CD4-positive, CD25-positive, alpha-beta regulatory T cell (primary cell): ENCODE measurements around the gene MRAP. TPM values are rescaled to one million over a fixed set of nuclear protein-coding genes. Genes with fewer than 3 reads are reported as not detected.
"Not testable (repeated sequence)": the region's sequence is repeated elsewhere in the genome, so short reads cannot be mapped to it uniquely, and the experiment has no call there.

Source experiments
- ATAC-seq, 2 donors: fragments of 150-1000 bp; cut with Tn5 transposase; one replicate each; pipeline ENCODE4 v1.10.0; 2021; ENCODE audit warnings: low read depth in 2 of 2, moderate number of reproducible peaks in 2 of 2, moderate library complexity in 1 of 2
- DNase-seq, 3 donors: peaks; one replicate each; pipeline versions ENCODE4 v3.0.0 to v3.0.0-alpha.2; 2012 to 2022; ENCODE audit warnings: mixed read lengths in 1 of 3
- H3K27ac ChIP-seq: one replicate; pipeline ENCODE4 v1.7.0; 2013; ENCODE audit warnings: mild to moderate bottlenecking, low read length; ENCODE audit not compliant: insufficient read depth, poor library complexity, severe bottlenecking
- H3K27me3 ChIP-seq: one replicate; pipeline ENCODE4 v1.7.0; 2013; ENCODE audit warnings: low read length; ENCODE audit not compliant: control insufficient read depth, insufficient read depth
- H3K36me3 ChIP-seq: one replicate; pipeline ENCODE4 v1.7.0; 2013; ENCODE audit warnings: mild to moderate bottlenecking, low read length, moderate library complexity; ENCODE audit not compliant: control insufficient read depth, insufficient read depth
- H3K4me1 ChIP-seq: 2 replicates; pipeline ENCODE4 v1.7.0; 2013; ENCODE audit warnings: mild to moderate bottlenecking, low read length; ENCODE audit not compliant: insufficient read depth, control insufficient read depth, poor library complexity, severe bottlenecking
- H3K4me3 ChIP-seq: one replicate; pipeline ENCODE4 v1.7.0; 2013; ENCODE audit warnings: low read depth, mild to moderate bottlenecking, low read length, moderate library complexity
- H3K9me3 ChIP-seq, 2 experiments: 1 replicate in 1 of 2; 2 replicates in 1 of 2; pipeline ENCODE4 v1.7.0; 2013; ENCODE audit warnings: low read length in 2 of 2, mild to moderate bottlenecking in 1 of 2, moderate library complexity in 1 of 2; ENCODE audit not compliant: control insufficient read depth in 2 of 2
- H3K27ac Mint-ChIP-seq, 3 donors: one replicate each; pipeline ENCODE4 v1.8.0; 2020 to 2022; ENCODE audit warnings: mild to moderate bottlenecking in 3 of 3, mixed read lengths in 3 of 3, moderate library complexity in 2 of 3
- H3K27me3 Mint-ChIP-seq: one replicate; pipeline ENCODE4 v1.8.0; 2022; ENCODE audit warnings: mild to moderate bottlenecking, mixed read lengths
- H3K36me3 Mint-ChIP-seq: one replicate; pipeline ENCODE4 v1.8.0; 2020; ENCODE audit warnings: mixed read lengths
- H3K4me1 Mint-ChIP-seq, 4 donors: one replicate each; pipeline ENCODE4 v1.8.0; 2020 to 2022; ENCODE audit warnings: mixed read lengths in 4 of 4, mild to moderate bottlenecking in 1 of 4
- H3K4me3 Mint-ChIP-seq, 4 donors: one replicate each; pipeline ENCODE4 v1.8.0; 2020 to 2022; ENCODE audit warnings: mild to moderate bottlenecking in 4 of 4, mixed read lengths in 4 of 4, moderate library complexity in 3 of 4
- H3K9me3 Mint-ChIP-seq, 7 donors: one replicate each; pipeline ENCODE4 v1.8.0; 2020 to 2022; ENCODE audit warnings: mixed read lengths in 7 of 7, mild to moderate bottlenecking in 3 of 7, moderate library complexity in 2 of 7
- polyA plus RNA-seq, 4 donors: library from polyadenylated mRNA; unstranded; fragments of 300-500 nt; fragmentation: Illumina TruSeq; gene quantifications; one replicate each; pipeline ENCODE4 v1.2.3, GENCODE V29; 2021
- total RNA-seq: library from RNA; stranded (reverse); gene quantifications from one replicate; pipeline ENCODE4 v1.2.3, GENCODE V29; 2022

MRAP gene
- total and polyA plus RNA-seq, 5 donors from 2014 or later: not detected

DNA sequence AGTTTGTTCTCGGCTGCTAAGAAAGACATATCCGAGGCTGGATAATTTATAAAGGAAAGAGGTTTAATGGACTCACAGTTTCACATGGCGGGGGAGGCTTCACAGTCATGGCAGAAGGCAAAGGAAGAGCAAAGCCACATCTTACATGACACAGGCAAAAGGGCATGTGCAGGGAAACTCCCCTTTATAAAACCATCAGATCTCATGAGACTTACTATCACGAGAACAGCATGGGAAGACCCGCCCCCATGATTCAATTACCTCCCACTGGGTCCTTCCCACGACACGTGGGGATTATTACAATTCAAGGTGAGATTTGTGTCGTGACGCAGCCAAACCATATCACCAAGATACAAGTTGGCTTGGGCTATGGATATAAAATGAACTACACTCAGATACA, 12.3 kb downstream of the MRAP start:
- not testable (repeated sequence) for H3K4me3 ChIP-seq, H3K9me3 Mint-ChIP-seq, H3K27ac ChIP-seq, ATAC-seq, H3K27me3 ChIP-seq, H3K27me3 Mint-ChIP-seq, DNase-seq, H3K4me3 Mint-ChIP-seq, H3K27ac Mint-ChIP-seq, H3K9me3 ChIP-seq, H3K4me1 Mint-ChIP-seq, H3K4me1 ChIP-seq
- peaks cover 29% of the 10 kb centered on the region for H3K36me3 ChIP-seq
- H3K36me3 Mint-ChIP-seq: peaks cover 19% of the 10 kb centered on the region

DNA sequence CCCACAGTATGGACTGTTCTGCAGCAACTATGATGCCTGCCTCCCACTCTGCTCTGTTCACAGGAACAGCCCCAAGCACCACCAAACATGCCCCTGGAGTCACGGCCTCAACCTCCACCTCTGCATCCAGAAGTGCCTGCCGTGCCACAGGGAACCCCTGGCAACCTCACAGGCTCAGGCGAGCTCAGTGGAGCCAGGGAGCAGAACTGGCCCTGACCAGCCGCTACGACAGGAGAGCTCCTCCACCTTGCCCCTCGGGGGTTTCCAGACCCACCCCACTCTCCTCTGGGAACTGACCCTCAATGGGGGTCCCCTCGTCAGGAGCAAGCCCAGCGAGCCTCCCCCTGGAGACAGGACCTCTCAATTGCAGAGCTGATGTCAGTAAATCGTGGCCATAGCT, 13.0 kb downstream of the MRAP start:
- H3K27me3 Mint-ChIP-seq: no peaks in the 10 kb centered on the region
- no peak overlapping the region for H3K27ac Mint-ChIP-seq
- no peak overlapping the region for H3K4me3 ChIP-seq
- H3K36me3 ChIP-seq: peaks cover 32% of the 10 kb centered on the region
- DNase-seq (no peak), ATAC-seq (no peak)
- no peak overlapping the region for H3K27ac ChIP-seq
- H3K36me3 Mint-ChIP-seq: peaks cover 19% of the 10 kb centered on the region
- no peaks in the 10 kb centered on the region for H3K9me3 ChIP-seq
- H3K4me1 Mint-ChIP-seq: no peaks in the 10 kb centered on the region
- H3K27me3 ChIP-seq: no peaks in the 10 kb centered on the region
- H3K4me3 Mint-ChIP-seq: no peak overlapping the region
- no peaks in the 10 kb centered on the region for H3K9me3 Mint-ChIP-seq
- no peaks in the 10 kb centered on the region for H3K4me1 ChIP-seq

DNA sequence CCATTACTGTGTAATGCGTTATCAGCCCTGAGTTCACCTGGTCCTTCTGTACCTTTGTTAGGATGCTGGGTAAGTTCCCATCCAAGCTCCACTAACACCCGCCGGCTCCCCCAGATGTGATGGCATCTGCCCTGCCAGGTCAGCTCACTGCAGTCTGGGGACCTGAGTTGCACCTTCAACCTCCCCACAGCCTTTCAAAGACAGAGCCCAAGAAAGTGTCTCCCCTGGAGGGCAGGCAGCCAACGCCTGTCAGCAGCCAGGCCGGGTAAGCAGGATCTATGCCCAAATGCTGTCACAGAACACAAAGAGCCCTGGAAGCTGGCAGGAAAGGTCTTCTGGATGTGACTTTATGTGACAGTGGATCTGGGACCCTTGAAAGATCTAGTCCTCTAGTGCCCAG, 13.7 kb downstream of the MRAP start:
- Histone ChIP-seq H3K4me3 (no peak overlapping the region), H3K36me3 (peaks cover 38% of the 10 kb centered on the region), H3K27ac (no peak overlapping the region), H3K27me3 (no peaks in the 10 kb centered on the region), H3K4me1 (no peaks in the 10 kb centered on the region), H3K9me3 (no peaks in the 10 kb centered on the region)
- Mint-ChIP-seq H3K27me3 (no peaks in the 10 kb centered on the region), H3K9me3 (no peaks in the 10 kb centered on the region), H3K27ac (peak overlapping the region in 1 of 3 donors; percentile 67), H3K36me3 (peaks cover 16% of the 10 kb centered on the region), H3K4me1 (no peaks in the 10 kb centered on the region), H3K4me3 (no peak overlapping the region)
- no peak for ATAC-seq
- no peak for DNase-seq

DNA sequence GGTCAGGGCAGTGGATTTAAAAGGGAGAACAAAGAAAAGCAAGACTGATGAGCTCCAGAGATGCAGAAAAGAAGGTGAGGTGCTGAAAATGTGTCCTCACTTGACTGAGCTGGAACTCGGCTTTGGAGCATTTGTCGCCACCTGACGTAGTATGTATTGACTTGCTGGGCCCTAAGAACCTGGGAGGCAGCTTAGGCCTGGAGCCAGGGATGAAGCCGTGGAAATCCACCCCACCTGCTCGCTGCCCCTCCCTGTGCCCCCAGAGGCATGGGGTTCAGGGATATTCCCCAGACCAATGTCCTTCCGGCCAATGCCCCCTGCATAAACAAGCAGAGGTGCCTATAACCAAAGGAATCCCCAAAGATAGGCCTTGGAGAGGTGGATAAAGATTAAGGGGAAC, 14.3 kb downstream of the MRAP start:
- Histone ChIP-seq H3K27ac (no peak overlapping the region), H3K4me3 (no peak overlapping the region), H3K36me3 (peaks cover 44% of the 10 kb centered on the region), H3K27me3 (no peaks in the 10 kb centered on the region), H3K9me3 (no peaks in the 10 kb centered on the region), H3K4me1 (no peaks in the 10 kb centered on the region)
- Mint-ChIP-seq H3K9me3 (no peaks in the 10 kb centered on the region), H3K27ac (no peak overlapping the region), H3K27me3 (no peaks in the 10 kb centered on the region), H3K36me3 (peaks cover 16% of the 10 kb centered on the region), H3K4me3 (no peak overlapping the region), H3K4me1 (no peaks in the 10 kb centered on the region)
- no peak for ATAC-seq
- DNase-seq: no peak

DNA sequence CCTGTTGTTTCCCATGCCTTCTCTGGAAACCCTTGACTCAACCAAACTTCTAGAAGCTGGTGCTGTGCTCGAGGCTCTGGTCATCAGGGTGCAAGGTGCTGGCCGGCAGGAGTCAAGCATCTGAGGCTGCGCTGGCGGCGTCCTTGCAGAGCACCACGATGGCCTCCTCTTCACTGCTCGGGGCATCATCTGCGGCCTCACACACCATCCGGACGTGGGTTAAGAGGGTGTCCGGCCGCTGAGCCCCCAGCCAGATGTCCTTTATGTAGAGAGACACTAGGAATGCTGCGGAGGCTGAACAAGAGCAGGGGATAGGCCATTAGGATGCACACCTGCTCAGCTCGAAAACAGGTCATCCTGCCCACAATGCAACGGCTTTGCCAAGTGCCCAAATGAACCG, 16.2 kb downstream of the MRAP start:
- no peak for ATAC-seq
- H3K9me3 Mint-ChIP-seq: no peaks in the 10 kb centered on the region
- peaks cover 59% of the 10 kb centered on the region for H3K36me3 ChIP-seq

DNA sequence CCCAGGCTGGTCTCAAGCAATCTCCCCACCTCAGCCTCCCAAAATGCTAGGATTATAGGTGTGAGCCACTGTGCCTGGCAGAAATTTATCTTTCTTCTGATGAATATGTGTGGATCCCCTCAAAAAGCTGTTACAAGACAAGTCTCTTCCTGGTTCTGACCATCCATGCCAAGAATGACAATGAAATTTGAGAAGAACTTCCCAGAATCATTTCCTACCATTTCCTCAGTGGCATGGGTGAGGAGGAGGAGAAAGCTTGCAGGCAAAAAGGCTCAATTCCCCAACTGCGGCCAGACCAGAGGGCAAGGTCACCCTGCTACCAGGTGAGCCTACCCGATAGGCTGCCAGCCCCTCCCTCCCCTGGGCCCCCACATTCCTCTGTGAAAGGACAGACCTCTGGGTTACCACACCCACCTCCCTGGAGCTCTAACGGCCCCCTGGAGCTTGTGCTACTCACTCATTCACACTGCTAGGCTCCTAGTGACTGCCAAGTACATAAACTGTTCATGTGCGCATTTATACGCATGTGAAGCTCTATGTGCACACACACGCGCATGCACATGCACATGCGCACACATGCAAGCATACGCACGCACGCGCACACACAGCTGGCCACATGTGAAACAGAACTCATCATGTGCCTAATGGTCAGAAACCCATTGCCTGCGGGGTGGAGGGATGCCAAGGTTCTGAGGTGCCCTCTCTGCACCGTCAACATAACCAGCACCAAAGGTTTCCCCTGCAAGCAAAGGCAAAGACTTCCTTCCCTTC, 17.0 kb downstream of the MRAP start:
- Mint-ChIP-seq H3K27ac (no peak overlapping the region), H3K9me3 (no peaks in the 10 kb centered on the region), H3K4me1 (no peaks in the 10 kb centered on the region), H3K27me3 (no peaks in the 10 kb centered on the region), H3K4me3 (peak overlapping the region in 1 of 4 donors; percentile 51), H3K36me3 (peaks cover 40% of the 10 kb centered on the region)
- Histone ChIP-seq H3K27ac (no peak overlapping the region), H3K9me3 (no peaks in the 10 kb centered on the region), H3K4me1 (no peaks in the 10 kb centered on the region), H3K36me3 (peaks cover 68% of the 10 kb centered on the region), H3K4me3 (no peak overlapping the region), H3K27me3 (no peaks in the 10 kb centered on the region)
- no peak for ATAC-seq
- DNase-seq: no peak

More for the DNA sequence above, 16.2 kb downstream of the MRAP start:
- Histone ChIP-seq H3K4me1 (no peaks in the 10 kb centered on the region), H3K9me3 (no peaks in the 10 kb centered on the region), H3K27me3 (no peaks in the 10 kb centered on the region), H3K4me3 (no peak overlapping the region), H3K27ac (no peak overlapping the region)
- peaks cover 32% of the 10 kb centered on the region for H3K36me3 Mint-ChIP-seq
- H3K4me1 Mint-ChIP-seq: no peaks in the 10 kb centered on the region
- no peak for DNase-seq
- no peaks in the 10 kb centered on the region for H3K27me3 Mint-ChIP-seq
- H3K4me3 Mint-ChIP-seq: no peak overlapping the region
- H3K27ac Mint-ChIP-seq: peak overlapping the region in 1 of 3 donors; percentile 60

DNA sequence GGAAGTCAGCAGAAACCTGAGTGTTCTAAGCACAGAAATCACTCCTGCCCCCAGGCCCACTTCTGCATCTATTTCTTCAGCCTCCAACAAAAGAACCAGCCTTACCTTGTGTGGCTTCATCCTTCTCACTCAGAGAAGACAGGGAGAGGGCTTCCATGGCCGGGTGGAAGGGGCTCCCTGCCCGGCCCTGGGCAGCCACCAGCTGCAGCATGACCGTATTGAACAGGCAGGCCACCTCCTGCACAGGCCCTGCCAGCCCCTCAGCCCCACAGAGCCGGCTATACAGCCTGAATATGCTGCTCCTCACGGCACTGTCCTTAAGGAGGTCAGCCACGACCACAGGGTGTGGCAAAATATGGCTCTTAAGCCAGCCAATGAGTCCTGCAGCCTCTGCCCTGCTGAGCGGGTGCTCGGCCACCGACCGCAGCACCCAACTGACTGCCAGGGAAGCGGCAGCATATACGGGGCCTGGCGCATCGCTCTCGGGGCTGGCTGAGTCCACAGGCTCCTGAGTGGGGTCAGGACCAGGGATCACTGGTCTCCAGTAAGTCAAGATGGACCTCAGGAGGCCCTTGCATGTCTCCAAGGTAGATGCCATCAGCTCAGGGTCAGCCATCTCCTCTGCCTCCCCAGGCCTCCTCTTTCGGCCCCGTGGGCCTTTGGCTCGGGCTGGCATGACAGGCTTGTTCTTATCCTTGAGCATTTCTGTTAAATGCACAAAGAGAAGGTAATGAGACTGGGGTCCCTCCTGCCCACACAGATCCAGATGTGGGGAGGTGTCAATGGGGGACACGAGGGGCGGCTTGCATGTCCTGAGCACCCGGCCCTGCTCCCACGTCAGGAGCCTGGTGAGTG, 17.9 kb downstream of the MRAP start:
- Histone ChIP-seq H3K4me1 (no peaks in the 10 kb centered on the region), H3K9me3 (no peaks in the 10 kb centered on the region), H3K36me3 (peaks cover 73% of the 10 kb centered on the region), H3K27me3 (no peaks in the 10 kb centered on the region), H3K4me3 (no peak overlapping the region), H3K27ac (no peak overlapping the region)
- peaks cover 44% of the 10 kb centered on the region for H3K36me3 Mint-ChIP-seq
- H3K4me3 Mint-ChIP-seq: no peak overlapping the region
- no peak for ATAC-seq
- no peak overlapping the region for H3K27ac Mint-ChIP-seq
- H3K27me3 Mint-ChIP-seq: no peaks in the 10 kb centered on the region
- no peaks in the 10 kb centered on the region for H3K9me3 Mint-ChIP-seq
- no peak for DNase-seq
- H3K4me1 Mint-ChIP-seq: no peaks in the 10 kb centered on the region
